Activated CD4-positive, alpha-beta memory T cell treated with anti-CD3 and anti-CD28 coated beads for 36 hours (primary cell): ENCODE data around the gene ACD. TPM values are rescaled to one million over a fixed set of nuclear protein-coding genes. Genes with fewer than 3 reads are reported as not detected.
A peak's percentile ranks its signal among the peaks of the same experiment; 100 is the strongest.
"Not testable (repeated sequence)": the region's sequence is repeated elsewhere in the genome, so short reads cannot be mapped to it uniquely, and the experiment has no call there.

ENCODE experiments used
- CTCF ChIA-PET: fragments of 350-600 bp; sonication (Branson Sonifier 250); formaldehyde crosslinking; loops from one replicate; lab custom pipeline; 2021; ENCODE audit warnings: antibody characterized with exemption, inconsistent platforms; lab: Charles Lee
- POLR2A ChIA-PET: fragments of 350-600 bp; sonication (Branson Sonifier 250); formaldehyde crosslinking; loops from one replicate; lab custom pipeline; 2021; ENCODE audit warnings: antibody characterized with exemption; lab: Charles Lee
- DNase-seq: peaks from one replicate; pipeline ENCODE4 v3.0.0-alpha.2; 2020
- H3K27ac Mint-ChIP-seq: one replicate; pipeline ENCODE4 v1.8.0; 2021; ENCODE audit warnings: mixed read lengths
- H3K27me3 Mint-ChIP-seq: one replicate; pipeline ENCODE4 v1.8.0; 2021; ENCODE audit warnings: mixed read lengths
- H3K36me3 Mint-ChIP-seq: one replicate; pipeline ENCODE4 v1.8.0; 2021; ENCODE audit warnings: mixed read lengths
- H3K4me1 Mint-ChIP-seq: one replicate; pipeline ENCODE4 v1.8.0; 2021; ENCODE audit warnings: low read depth, mixed read lengths
- H3K4me3 Mint-ChIP-seq: one replicate; pipeline ENCODE4 v1.8.0; 2021; ENCODE audit warnings: mild to moderate bottlenecking, mixed read lengths
- H3K9me3 Mint-ChIP-seq: one replicate; pipeline ENCODE4 v1.8.0; 2021; ENCODE audit warnings: mixed read lengths
- intact Hi-C: fragments of 100-400 bp; cut with micrococcal nuclease; formaldehyde crosslinking; loops from one replicate; pipeline ENCODE4 v1.15.1; 2023
- total RNA-seq, 2 experiments: library from RNA; stranded (reverse); gene quantifications; one replicate each; pipeline ENCODE4 v1.2.3, GENCODE V29; 2021

The ACD gene
- total RNA-seq, 2 experiments from 2014 or later, result 63.0 to 63.9 TPM

DNA sequence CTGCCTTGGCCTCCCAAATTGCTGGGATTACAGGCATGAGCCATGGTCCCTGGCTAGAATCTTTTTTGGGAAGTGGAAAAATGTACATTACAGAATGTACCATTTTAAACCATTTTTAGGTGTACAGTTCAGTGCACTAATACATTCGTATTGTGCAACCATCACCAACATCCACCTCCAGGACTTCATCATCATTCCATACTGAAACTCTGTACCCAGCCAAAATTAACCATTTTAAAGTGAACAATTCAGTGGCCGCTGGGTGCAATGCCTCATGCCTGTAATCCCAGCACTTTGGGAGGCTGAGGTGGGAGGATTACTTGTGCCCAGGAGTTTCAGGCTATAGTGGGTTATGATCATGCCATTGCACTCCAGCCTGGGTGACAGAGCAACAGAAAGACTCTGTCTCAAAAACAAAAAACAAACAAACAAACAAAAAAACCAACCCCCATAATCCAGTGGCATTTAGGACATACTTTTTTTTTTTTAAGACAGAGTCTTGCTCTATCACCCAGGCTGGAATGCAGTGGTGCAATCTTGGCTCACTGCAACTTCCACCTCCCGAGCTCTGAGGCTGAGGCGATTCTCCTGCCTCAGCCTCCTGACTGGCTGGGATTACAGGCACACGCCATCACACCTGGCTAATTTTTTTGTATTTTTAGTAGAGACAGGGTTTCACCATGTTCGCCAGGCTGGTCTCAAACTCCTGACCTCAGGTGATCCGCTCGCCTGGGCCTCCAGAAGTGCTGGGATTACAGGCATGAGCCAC lies 33.6 kb upstream of the ACD start:
- CTCF ChIA-PET, result interaction anchor here (0.7 kb wide), 1 partner anchor 123 kb away, joined by 3 read pairs; no protein-coding TSS in a partner anchor
- H3K9me3 Mint-ChIP-seq, DNase-seq, H3K4me1 Mint-ChIP-seq, H3K4me3 Mint-ChIP-seq, H3K27ac Mint-ChIP-seq, intact Hi-C loops, H3K36me3 Mint-ChIP-seq, H3K27me3 Mint-ChIP-seq: not testable (repeated sequence)
- POLR2A ChIA-PET, result interaction anchor here (0.6 kb wide), 1 partner anchor 676 kb away, joined by 4 read pairs; no protein-coding TSS in a partner anchor

DNA sequence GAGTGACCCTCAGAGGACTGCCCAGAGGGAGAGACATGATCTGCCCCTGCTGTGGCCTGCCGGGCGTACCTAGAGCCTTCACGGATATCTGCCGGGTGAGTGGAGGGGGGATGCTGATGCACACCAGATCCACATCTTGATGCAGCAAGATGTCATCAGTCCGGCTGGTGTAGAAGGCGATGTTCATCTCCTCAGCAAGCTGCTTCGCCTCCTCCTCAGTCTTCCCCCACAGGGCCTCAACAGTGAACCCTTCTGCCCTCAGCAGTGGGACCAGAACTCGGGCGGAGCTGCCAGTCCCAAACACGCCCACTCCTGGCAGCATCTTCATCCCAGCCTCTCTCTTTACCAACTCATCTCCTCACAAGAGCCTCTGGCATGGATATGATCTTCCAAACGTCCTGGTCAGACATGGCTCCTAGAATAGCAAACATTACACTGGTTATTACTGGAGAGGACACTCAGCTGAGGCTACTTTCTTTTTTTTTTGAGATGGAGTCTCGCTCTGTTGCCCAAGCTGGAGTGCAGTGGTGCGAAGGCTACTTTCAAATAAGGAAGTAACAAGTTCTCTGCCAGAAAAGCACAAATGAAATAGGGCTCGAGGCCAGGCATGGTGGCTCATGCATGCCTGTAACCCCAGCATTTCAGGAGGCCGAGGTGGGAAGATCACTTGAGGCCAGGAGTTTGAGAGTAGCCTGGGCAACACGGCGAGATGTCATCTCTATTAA lies 25.5 kb upstream of the ACD start:
- no peaks in the 10 kb centered on the region for H3K27me3 Mint-ChIP-seq
- H3K9me3 Mint-ChIP-seq, result no peaks in the 10 kb centered on the region
- H3K27ac Mint-ChIP-seq, result peak overlapping the region; percentile 21
- no peak for DNase-seq
- no peak overlapping the region for H3K4me3 Mint-ChIP-seq
- ChIA-PET CTCF (no interaction called here), POLR2A (no interaction called here)
- H3K4me1 Mint-ChIP-seq, result peaks cover 17% of the 10 kb centered on the region
- peaks cover 12% of the 10 kb centered on the region for H3K36me3 Mint-ChIP-seq
- intact Hi-C loops, result no loop called here

- intact Hi-C loops, result no loop called here
- CTCF ChIA-PET, result interaction anchor here (1.0 to 1.5 kb wide), 2 partner anchors 16 to 170 kb away, joined by 3 to 6 read pairs; no protein-coding TSS in a partner anchor
- POLR2A ChIA-PET, result no interaction called here
- no peak for DNase-seq
- Mint-ChIP-seq H3K4me1 (peaks cover 17% of the 10 kb centered on the region), H3K9me3 (no peaks in the 10 kb centered on the region), H3K4me3 (no peak overlapping the region), H3K27me3 (no peaks in the 10 kb centered on the region), H3K27ac (no peak overlapping the region), H3K36me3 (peaks cover 12% of the 10 kb centered on the region)
These were observed 23.7 kb upstream of the ACD start for GRCh38 chr16:67683767-67684166.

GRCh38 chr16:67679935-67680897 lies 20.2 kb upstream of the ACD start:
- CTCF ChIA-PET, result interaction anchor here (0.5 to 3.8 kb wide), 5 partner anchors 7 to 241 kb away, joined by 3 to 16 read pairs (median 6); no protein-coding TSS in a partner anchor
- Mint-ChIP-seq H3K27me3 (no peaks in the 10 kb centered on the region), H3K9me3 (no peaks in the 10 kb centered on the region), H3K36me3 (peaks cover 5% of the 10 kb centered on the region), H3K27ac (no peak overlapping the region), H3K4me3 (no peak overlapping the region), H3K4me1 (peaks cover 7% of the 10 kb centered on the region)
- DNase-seq, result no peak
- POLR2A ChIA-PET, result no interaction called here
- intact Hi-C loops, result no loop called here

DNA sequence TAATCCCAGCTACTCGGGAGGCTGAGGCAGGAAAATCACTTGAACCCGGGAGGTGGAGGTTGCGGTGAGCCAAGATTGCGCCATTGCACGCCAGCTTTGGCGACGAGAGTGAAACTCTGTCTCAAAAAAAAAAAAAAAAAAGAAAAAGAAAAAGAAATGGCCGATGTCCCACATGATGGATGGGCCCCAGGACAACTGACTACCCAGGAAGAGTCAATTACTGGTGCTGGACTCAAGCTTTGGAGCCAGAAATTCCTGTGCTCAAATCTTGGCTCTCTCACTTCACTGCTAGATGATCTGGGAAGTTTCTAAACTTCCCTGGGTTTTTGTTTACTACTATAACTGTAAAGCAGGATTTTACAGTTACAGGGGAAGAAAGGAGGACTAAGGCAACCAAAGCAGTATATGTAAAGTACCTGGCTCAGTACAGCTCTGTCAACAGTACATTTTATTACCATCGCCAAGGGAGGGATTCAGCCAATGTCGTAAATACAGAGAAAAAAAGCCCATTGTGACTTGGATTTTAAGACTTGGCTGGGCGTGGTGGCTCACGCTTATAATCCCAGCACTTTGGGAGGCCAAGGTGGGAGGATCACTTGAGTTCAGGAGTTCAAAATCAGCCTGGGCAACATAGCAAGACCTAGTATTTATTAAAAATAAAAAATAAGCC lies 18.4 kb upstream of the ACD start:
- Mint-ChIP-seq H3K4me3 (no peak overlapping the region), H3K27ac (no peak overlapping the region), H3K27me3 (no peaks in the 10 kb centered on the region), H3K4me1 (no peaks in the 10 kb centered on the region), H3K9me3 (no peaks in the 10 kb centered on the region), H3K36me3 (peaks cover 2% of the 10 kb centered on the region)
- DNase-seq, result no peak
- intact Hi-C loops, result no loop called here
- ChIA-PET POLR2A (interaction anchor here (0.7 kb wide), 1 partner anchor 11 kb away, joined by 3 read pairs; no protein-coding TSS in a partner anchor), CTCF (interaction anchor here (1.0 to 3.8 kb wide), 2 partner anchors 131 to 157 kb away, joined by 3 to 16 read pairs; no protein-coding TSS in a partner anchor)

- H3K27me3 Mint-ChIP-seq, result no peaks in the 10 kb centered on the region
- H3K27ac Mint-ChIP-seq, result no peak overlapping the region
- H3K4me1 Mint-ChIP-seq, result no peaks in the 10 kb centered on the region
- POLR2A ChIA-PET, result interaction anchor here (0.6 to 0.7 kb wide), 2 partner anchors 10 to 187 kb away, joined by 3 read pairs; no protein-coding TSS in a partner anchor
- H3K4me3 Mint-ChIP-seq, result no peak overlapping the region
- DNase-seq, result no peak
- intact Hi-C loops, result no loop called here
- H3K36me3 Mint-ChIP-seq, result no peaks in the 10 kb centered on the region
- H3K9me3 Mint-ChIP-seq, result no peaks in the 10 kb centered on the region
- CTCF ChIA-PET, result interaction anchor here (1.0 to 3.8 kb wide), 2 partner anchors 130 to 157 kb away, joined by 3 to 16 read pairs; no protein-coding TSS in a partner anchor
These were observed 17.7 kb upstream of the ACD start for GRCh38 chr16:67677712-67678111.

GRCh38 chr16:67676939-67677338 lies 16.9 kb upstream of the ACD start:
- Mint-ChIP-seq H3K27ac (no peak overlapping the region), H3K36me3 (no peaks in the 10 kb centered on the region), H3K4me1 (no peaks in the 10 kb centered on the region), H3K27me3 (no peaks in the 10 kb centered on the region), H3K4me3 (no peak overlapping the region), H3K9me3 (no peaks in the 10 kb centered on the region)
- ChIA-PET POLR2A (no interaction called here), CTCF (interaction anchor here (0.7 to 3.8 kb wide), 3 partner anchors 9 to 156 kb away, joined by 3 to 16 read pairs (median 3); no protein-coding TSS in a partner anchor)
- DNase-seq, result no peak
- intact Hi-C loops, result no loop called here

GRCh38 chr16:67676516-67676915 lies 16.5 kb upstream of the ACD start:
- CTCF ChIA-PET, result interaction anchor here (0.7 to 3.8 kb wide), 3 partner anchors 9 to 155 kb away, joined by 3 to 16 read pairs (median 3); no protein-coding TSS in a partner anchor
- Mint-ChIP-seq H3K36me3 (no peaks in the 10 kb centered on the region), H3K27ac (no peak overlapping the region), H3K4me1 (no peaks in the 10 kb centered on the region), H3K9me3 (no peaks in the 10 kb centered on the region), H3K4me3 (no peak overlapping the region), H3K27me3 (no peaks in the 10 kb centered on the region)
- intact Hi-C loops, result no loop called here
- DNase-seq, result no peak
- POLR2A ChIA-PET, result no interaction called here

DNA sequence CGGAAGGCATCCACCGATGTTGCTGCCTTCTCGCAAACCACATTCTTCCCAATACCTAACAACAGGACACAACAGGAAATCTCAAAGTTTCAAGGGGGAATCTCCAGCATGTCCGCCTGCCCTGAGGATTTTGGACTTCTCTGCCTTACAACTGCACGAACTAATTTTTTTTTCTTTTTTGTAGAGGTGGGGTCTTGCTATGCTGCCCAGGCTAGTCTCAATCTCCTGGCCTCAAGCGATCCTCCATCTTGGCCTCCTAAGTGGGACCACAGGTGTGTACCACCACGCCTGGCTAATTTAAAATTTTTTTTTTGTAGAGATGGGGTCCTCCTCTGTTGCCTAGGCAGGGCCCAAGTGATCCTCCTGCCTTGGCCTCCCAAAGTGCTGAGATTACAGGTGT lies 15.9 kb upstream of the ACD start:
- H3K4me1 Mint-ChIP-seq, result no peaks in the 10 kb centered on the region
- H3K4me3 Mint-ChIP-seq, result no peak overlapping the region
- H3K27ac Mint-ChIP-seq, result no peak overlapping the region
- no peak for DNase-seq
- no peaks in the 10 kb centered on the region for H3K27me3 Mint-ChIP-seq
- POLR2A ChIA-PET, result no interaction called here
- H3K9me3 Mint-ChIP-seq, result no peaks in the 10 kb centered on the region
- intact Hi-C loops, result no loop called here
- CTCF ChIA-PET, result interaction anchor here (1.2 kb wide), 1 partner anchor 155 kb away, joined by 4 read pairs; no protein-coding TSS in a partner anchor
- H3K36me3 Mint-ChIP-seq, result no peaks in the 10 kb centered on the region

DNA sequence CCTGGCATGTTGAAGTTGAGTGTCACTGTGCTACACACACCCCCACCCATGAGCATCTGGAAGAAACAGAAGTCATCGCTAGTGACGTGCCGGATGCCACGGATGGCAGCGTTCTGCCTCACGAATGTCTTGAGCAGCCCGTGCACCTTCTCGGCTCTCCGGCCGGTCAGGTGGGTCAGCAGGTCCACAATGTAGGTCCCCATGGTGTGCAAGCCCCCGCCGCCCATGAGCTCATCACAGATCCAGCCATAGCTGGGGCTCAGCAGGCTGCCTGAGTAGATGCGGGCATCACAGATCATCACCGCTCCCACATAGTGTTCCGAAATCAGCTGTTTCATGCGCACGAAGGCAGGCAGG lies 15.5 kb upstream of the ACD start:
- ChIA-PET POLR2A (no interaction called here), CTCF (interaction anchor here (1.2 kb wide), 1 partner anchor 154 kb away, joined by 4 read pairs; no protein-coding TSS in a partner anchor)
- intact Hi-C loops, result no loop called here
- no peak overlapping the region for H3K27ac Mint-ChIP-seq
- no peak overlapping the region for H3K4me3 Mint-ChIP-seq
- H3K4me1 Mint-ChIP-seq, result no peaks in the 10 kb centered on the region
- no peaks in the 10 kb centered on the region for H3K9me3 Mint-ChIP-seq
- no peaks in the 10 kb centered on the region for H3K27me3 Mint-ChIP-seq
- no peaks in the 10 kb centered on the region for H3K36me3 Mint-ChIP-seq
- DNase-seq, result no peak
